ENCODE data around the gene PKD1. TPM values are rescaled to one million over a fixed set of nuclear protein-coding genes. Genes with fewer than 3 reads are reported as not detected.

Gene PKD1
- total RNA-seq, 2 donors from 2014 or later = 78.9 to 237 TPM

GRCh38 chr16:2084895-2085625 lies 50.6 kb downstream of the PKD1 start:
- DNase-seq = no peak
- H3K27ac ChIP-seq = no peak overlapping the region
- WGBS, 2 donors = 92 to 93% methylated on average over 6 to 26 of the region's 29 CpGs

GRCh38 chr16:2083876-2084780 lies 51.6 kb downstream of the PKD1 start:
- Histone ChIP-seq H3K9me3 (no peaks in the 10 kb centered on the region), H3K27ac (no peak overlapping the region), H3K36me3 (replicated peaks in 1 of 2; ENCODE audit: insufficient read depth in 1 of 2, low read depth in 2 of 2) (peaks cover 4 to 10% of the 10 kb centered on the region in 2 donors), H3K4me3 (no peak overlapping the region), H3K4me1 (peaks cover 20% of the 10 kb centered on the region), H3K27me3 (no peaks in the 10 kb centered on the region)
- DNase-seq (no peak), ATAC-seq (no peak)
- TF ChIP-seq POLR2A (IDR thresholded peaks at IDR 0.05) (no peak), CTCF (IDR thresholded peaks at IDR 0.05) (no peak)
- intact Hi-C loops (cut with DNase I) = loop anchor here (10.0 kb wide), 1 partner anchor 59 kb away; the partner anchor contains the start of gene NHERF2
- 91 to 92% methylated on average over 10 to 43 of the region's 44 CpGs for WGBS, 2 donors

More at GRCh38 chr16:2084895-2085625, 50.6 kb downstream of the PKD1 start:
- Histone ChIP-seq H3K36me3 (replicated peaks in 1 of 2; ENCODE audit: insufficient read depth in 1 of 2, low read depth in 2 of 2) (peaks cover 4 to 10% of the 10 kb centered on the region in 2 donors), H3K4me3 (no peak overlapping the region), H3K4me1 (peaks cover 30% of the 10 kb centered on the region), H3K9me3 (no peaks in the 10 kb centered on the region), H3K27me3 (no peaks in the 10 kb centered on the region)
- no peak for TF ChIP-seq POLR2A (IDR thresholded peaks at IDR 0.05)
- TF ChIP-seq CTCF (IDR thresholded peaks at IDR 0.05) = no peak
- no peak for ATAC-seq
- intact Hi-C loops (cut with DNase I) = loop anchor here (10.0 kb wide), 1 partner anchor 60 kb away; the partner anchor contains the start of gene NHERF2

- Histone ChIP-seq H3K27me3 (no peaks in the 10 kb centered on the region), H3K27ac (peak overlapping the region in 2 of 4 donors; percentile 66 to 72), H3K4me1 (peaks cover 16% of the 10 kb centered on the region), H3K36me3 (replicated peaks in 1 of 2; ENCODE audit: insufficient read depth in 1 of 2, low read depth in 2 of 2) (peaks cover 4 to 10% of the 10 kb centered on the region in 2 donors), H3K9me3 (no peaks in the 10 kb centered on the region), H3K4me3 (no peak overlapping the region)
- DNase-seq (no peak), ATAC-seq (no peak)
- TF ChIP-seq POLR2A (IDR thresholded peaks at IDR 0.05) (no peak), CTCF (IDR thresholded peaks at IDR 0.05) (no peak)
- intact Hi-C loops (cut with DNase I) = loop anchor here (10.0 kb wide), 1 partner anchor 59 kb away; the partner anchor contains the start of gene NHERF2
- WGBS, 2 donors = 81% methylated on average over 12 of the region's 19 CpGs; no CpG with 5 or more reads in 1 of the 2 donors
Measured at GRCh38 chr16:2083409-2083808, 52.3 kb downstream of the PKD1 start.

- TF ChIP-seq CTCF (IDR thresholded peaks at IDR 0.05) (no peak), POLR2A (IDR thresholded peaks at IDR 0.05) (no peak)
- Histone ChIP-seq H3K27ac (peak overlapping the region in 3 of 4 donors; percentile 60 to 72 (median 66)), H3K27me3 (no peaks in the 10 kb centered on the region), H3K36me3 (replicated peaks in 1 of 2; ENCODE audit: insufficient read depth in 1 of 2, low read depth in 2 of 2) (peaks cover 4 to 10% of the 10 kb centered on the region in 2 donors), H3K4me3 (no peak overlapping the region), H3K9me3 (no peaks in the 10 kb centered on the region), H3K4me1 (peaks cover 16% of the 10 kb centered on the region)
- intact Hi-C loops (cut with DNase I) = loop anchor here (10.0 kb wide), 1 partner anchor 58 kb away; the partner anchor contains the start of gene NHERF2
- DNase-seq (no peak), ATAC-seq (no peak)
- WGBS, 2 donors = 78 to 97% methylated on average over 5 to 16 of the region's 16 CpGs
Measured at GRCh38 chr16:2082983-2083364, 52.7 kb downstream of the PKD1 start.

All from body of pancreas (tissue), 4 donors.